Measurements from ENCODE around the gene BCAR1.

The BCAR1 gene

DNA sequence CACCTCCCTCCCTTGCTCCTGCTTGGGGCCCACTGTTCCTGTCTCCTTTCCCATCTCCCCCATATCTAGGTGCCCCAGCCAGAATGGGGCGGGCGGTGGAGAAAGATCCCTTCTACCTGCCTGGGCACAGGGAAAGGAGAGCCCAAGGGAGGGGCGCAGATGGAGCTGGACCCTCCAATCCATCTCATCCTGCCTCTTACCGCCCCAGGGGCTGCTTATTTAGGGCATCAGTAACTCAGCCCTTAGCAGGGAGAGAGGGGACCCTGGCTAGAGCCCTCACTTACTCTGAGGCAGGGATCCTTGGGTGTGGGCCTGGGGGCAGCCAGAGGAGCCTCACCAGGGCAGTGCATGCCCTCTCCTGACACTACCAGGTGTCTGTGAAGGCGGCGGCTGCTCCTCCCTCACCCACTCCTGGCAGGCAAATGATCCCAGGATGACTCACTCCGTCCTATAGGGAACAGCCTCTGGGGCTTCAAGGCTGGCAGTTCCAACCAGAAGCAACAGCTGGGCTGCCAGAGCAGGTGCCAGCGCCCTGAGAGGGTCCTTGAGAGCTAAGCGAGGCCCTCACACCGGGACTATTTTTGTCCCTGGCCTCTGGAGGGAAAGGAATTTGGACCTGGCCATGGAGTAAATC is 16.3 kb upstream of the BCAR1 start:
- FAIRE-seq = no peak

DNA sequence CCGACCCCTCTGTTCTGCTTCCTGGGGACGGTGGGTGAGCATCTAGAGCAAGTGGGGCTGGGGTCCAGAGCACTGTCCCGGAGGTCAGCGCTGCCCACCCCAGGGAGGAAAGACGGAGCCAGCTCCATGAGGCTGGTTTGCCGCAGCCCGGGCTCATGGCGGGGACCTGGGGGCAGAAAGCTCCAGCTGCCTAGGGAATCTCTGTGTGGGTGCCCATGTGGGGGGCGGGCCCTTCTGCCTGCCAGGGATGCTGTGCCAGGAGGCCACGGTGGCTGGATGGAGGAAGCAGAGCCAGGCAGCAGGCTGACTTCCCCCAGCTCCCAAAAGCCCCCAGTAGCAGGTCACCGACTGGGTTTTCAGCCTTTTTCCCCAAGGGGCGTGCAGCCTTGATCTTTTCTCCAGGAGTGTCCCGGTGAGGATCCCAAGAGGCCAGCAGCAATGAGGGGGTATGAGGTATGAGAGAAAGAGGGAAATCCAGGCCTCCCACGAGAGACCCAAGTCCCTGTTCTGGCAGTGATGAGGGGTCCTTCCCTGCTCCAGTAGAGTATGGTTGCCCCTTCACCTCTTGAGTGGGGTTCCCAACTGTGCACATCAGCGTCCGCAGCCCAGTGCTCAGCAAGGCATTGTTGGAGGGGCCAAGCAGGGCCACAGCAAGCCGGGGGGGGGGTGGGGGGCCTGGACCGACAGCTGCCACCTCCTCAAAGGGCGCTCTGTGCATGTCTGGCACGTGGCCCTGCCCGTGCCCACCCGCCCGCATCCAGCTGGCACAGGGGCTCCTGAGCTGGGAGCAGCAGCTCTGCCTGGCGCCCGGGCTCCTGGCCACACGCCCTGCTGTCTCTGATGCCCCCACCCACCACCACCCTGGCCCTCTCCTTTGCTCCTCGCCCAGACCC is 15.6 kb upstream of the BCAR1 start:
- no peak for FAIRE-seq

DNA sequence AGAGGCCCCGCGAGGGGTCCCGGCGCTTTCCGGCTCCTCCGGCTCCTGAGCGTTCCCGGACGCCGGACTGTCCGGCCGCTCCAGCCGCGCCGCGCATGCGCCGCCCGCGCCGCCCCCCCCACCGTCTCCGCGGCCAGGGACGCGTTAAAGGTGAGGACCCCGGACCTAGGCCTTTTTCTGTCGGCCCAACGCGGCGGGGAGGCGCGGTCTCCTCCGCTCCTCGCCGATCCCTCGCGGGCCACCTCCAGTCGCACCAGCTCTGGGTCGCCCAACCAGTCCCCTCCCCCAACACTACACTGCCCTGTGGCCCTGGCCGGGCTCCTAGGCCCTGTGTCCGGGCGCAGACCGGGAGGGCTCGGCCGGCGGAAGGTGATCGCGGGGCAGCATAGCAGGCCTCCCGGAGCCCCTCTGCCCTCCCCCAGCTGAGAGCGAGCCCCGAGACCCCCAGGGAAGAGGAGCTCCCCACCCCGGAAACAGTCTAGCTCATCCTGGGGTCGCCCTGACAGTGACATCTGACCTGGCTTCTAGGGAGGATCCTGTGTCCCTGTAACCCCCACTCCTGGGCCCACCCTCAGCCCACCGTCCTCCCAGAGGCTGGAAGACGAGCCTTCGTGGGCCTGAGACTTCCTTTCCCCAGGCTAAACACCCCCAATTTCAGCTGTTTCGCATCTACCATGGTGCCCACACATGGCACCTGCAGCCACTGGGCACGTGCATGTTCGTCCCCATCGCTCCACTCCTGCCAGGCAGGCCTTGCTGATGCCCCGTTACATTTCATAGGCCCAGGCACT is 14.7 kb upstream of the BCAR1 start:
- FAIRE-seq = no peak

DNA sequence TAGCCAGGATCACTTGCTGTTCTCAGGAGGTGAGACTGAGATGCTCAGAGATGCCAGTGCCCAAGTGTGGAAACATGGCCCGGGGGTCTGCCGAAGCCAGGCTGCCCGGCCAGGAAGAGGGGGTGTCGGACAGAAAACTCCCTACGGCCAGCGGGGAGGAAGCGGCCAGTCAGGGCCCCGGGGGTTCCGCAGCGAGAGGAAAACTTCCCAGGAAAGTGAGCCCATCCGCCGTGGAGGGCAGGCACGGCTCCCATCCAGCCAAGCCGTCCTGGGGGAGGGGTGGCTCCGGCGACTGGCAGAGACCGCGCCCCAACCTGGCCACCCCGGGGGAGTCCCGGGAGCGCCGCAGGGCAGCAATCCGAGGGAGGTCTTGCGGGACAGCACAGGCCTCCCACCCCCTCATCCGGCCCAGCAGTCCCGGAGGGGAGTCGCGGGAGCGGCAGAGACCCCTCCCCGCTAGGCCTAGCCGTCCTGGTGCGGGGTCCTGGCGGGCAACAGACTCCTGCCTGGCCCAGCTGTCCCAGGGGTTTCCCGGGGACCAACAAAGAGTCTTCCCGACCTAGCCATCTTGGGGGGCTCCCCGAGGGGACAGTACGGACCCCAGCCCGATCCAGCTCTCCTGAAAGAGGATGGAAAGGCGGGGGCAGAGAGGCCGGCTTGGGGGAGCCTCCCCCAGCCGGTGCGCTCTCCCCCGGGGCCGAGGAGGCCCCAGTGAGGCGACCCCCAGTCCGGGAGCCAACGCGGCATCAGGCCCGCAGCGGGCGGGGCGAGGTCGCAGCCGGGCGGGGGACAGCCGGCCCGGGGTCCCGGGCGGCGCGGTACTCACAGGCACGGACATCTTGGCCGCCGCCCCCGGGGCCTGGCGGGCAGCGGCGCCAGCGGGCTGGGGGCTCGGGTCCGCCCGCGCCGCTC is 13.8 kb upstream of the BCAR1 start:
- FAIRE-seq = no peak

DNA sequence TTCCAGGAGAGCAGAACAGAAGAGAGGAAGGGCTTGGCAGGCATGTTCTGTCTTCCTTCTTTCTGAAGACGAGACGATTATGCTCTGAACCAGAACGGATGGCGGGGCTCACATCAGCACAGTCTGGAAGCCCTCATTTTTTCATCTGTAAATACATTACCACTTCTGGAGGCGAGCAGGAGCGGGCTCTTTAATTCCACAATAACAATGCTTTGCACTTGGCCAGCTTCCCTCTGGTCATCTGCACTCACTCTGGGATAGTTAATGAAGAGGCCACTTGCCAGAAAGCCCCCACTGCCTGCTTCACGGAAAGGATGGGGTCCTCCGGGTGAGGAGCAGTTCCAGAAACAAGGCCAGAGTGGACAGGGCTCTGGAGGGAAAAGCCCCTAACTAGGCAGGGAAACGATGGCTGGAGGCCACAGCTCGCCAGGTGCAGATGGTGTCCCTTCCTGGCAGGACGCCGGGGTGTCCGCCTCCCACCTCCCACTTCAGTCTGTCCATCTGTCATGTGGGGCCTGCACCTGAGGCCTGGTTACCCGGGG is 13.1 kb upstream of the BCAR1 start:
- FAIRE-seq = no peak

DNA sequence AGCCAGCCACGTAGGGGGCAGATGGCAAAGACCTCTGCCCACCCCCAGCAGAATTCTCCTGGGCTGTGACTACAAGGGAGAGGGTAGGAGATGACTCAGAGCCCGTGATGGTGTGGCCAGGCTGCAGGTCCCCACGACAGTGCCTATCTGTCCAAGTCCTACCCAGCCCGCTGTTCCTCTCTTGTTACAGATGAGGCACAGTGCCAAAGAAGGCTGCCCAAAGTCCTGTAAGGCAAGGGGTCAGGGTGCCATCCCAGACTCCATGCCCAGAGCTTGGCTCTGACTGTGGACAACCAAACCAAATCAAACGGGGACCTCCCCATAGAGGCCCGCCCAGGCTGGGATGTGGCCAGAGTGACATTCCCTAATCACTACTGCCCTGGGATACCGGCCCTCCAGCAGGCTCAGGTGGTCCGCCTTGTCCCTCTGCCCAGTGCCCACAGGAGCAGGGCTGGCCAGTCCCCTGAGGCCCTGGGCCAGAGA is 12.6 kb upstream of the BCAR1 start:
- FAIRE-seq = no peak

DNA sequence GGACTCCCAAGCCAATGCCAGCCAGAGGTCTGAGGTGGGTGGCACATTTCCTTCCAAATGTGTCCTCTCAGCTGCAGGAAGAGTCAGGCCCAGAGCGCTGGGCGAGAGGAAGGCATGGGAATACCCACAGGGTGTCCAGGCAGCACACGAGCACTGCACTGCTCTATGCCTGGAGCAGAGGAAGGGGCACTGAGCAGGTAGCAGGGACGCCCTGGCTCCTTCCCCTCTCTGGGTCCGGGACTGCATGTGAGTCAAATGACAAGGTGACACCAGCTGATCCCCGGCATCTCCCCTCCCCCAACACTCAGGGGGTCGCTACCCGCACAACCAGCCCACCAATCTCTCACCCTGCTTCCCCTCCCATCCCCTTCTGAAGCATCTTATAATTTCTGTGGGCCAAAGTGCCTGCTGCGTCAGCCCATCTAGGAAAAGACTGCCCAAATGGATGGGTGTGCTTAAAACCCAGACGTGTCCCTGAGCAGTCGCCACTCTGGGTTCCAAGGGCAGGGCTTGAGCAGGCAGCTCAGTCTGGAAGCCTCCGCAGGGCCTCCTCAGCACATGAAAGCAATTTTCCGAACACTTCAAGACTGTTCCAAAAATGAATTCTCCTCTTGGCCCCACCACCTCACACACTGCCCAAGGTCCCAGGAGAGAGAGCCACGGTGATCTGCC is 12.0 kb upstream of the BCAR1 start:
- no peak for FAIRE-seq

DNA sequence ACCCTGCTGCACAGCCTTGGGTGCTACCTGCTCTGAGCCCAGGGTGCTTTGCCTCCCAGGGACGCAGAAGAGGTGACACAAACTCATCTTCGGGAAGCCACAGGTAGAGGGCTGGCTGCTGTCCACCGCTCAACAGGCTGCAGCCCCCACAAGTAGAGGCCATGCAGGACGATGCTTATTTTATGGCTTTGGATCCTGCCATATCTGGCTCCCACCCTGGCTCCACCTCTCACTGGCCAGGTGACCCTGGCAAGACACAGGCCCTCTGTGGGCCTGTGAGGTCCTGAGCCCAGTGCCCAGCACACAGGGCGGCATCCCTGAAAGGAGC is 11.3 kb upstream of the BCAR1 start:
- no peak for FAIRE-seq

DNA sequence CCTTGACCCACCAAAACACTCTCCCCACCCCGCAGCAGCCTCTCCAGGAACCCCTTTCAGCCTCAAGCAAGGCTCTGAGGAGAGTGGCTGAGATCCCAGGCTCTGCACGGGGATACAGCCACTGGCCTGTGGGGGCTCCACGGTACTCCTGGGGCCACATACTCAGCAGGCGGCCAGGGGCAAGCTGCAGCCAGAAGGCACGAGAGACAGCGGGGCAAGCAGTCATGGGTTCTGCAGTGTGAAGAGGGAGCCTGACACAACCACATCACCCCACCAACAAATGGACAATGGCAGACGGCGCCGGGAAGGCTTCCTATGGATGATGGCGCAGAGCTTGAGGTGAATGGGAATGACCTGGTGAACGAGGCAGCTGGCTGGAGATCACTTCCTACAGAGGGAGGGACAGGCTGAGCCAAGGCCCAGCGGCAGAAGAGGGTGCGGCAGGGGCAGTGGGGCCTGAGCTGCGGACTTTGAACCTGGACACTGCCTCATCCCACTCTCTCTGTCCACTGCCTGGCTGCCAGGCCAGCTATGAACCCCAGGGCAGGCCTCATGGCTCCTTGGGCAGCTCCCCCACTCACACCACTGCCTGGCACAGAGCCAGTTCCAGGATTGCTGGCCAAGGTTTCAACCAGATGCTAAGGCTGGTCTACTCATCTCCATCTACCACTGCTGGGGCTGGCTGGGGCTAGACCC is 10.8 kb upstream of the BCAR1 start:
- FAIRE-seq = no peak

DNA sequence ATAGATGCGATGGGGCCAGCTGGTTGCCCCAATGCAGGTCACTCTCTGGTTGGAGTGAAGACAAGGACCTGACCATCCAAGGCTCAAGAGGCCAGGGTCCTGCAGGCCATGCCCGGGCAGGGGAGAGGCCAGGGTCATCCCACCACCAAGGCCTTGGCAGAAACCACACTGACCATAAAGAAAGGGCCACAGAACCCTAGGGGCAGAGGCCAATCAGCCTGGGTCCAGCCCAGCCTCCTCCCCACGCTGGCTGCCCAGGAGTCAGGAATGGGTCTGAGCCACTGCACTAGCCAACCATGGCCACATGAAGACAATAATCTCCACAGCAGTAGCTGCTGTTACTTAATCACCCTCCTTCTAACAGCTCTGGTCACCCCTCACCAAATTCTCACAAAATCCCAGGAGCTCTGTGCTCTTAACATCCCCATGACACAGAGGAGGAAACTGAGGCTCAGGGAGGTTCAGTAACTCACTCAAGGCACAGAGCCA is 10.2 kb upstream of the BCAR1 start:
- no peak for FAIRE-seq

DNA sequence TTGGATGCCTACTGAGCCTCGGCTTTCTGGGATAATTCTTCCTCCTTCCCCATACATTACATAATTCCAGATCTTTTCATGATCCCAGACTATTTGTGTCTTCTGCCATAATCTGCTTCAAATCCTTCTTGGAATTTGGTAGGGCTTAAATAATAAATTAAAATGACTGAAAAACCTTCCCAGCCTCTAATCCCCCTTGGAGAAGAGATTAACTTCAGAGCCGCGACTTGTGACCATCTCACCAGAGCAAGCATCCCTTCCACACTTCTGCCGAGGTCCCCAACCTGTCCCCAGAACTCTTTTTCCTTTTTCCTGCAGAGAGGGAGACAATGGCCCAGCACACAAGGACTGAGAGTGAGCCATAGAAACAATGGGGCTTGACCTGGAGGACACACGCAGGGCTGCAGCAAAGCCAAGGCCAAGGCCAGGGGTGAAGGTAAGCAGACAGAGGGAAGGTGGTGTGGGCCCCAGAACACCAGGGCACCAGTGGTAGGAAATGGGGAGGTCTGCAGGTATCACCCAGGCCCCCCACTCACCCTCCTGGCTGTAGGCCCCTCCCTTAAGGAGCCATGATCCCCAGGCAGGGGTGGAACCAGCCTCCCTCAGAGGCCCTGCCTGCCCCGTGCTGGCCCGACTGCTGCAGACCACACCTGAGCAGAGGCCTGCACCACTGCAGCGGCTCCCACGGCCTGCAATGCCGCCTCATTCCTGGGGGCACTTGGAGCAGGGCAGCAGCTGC is 9.6 kb upstream of the BCAR1 start:
- FAIRE-seq = no peak

DNA sequence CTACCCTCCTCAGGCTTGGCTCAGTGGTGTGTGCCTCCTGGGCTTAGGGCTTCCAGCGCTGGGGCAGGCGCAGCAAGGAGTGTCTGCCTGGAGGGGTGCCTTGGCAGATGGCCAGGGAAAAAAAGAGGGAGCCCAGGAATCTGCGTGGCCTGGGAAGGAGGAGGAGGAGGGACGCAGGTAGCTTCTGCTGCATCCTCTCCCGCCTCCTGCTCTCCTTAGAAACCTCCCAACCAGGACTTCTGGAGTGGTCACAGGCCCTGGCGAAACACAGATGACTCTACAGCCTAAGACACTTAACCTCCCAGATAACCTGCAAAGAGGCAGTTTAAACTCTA is 7.3 kb upstream of the BCAR1 start:
- FAIRE-seq = no peak

DNA sequence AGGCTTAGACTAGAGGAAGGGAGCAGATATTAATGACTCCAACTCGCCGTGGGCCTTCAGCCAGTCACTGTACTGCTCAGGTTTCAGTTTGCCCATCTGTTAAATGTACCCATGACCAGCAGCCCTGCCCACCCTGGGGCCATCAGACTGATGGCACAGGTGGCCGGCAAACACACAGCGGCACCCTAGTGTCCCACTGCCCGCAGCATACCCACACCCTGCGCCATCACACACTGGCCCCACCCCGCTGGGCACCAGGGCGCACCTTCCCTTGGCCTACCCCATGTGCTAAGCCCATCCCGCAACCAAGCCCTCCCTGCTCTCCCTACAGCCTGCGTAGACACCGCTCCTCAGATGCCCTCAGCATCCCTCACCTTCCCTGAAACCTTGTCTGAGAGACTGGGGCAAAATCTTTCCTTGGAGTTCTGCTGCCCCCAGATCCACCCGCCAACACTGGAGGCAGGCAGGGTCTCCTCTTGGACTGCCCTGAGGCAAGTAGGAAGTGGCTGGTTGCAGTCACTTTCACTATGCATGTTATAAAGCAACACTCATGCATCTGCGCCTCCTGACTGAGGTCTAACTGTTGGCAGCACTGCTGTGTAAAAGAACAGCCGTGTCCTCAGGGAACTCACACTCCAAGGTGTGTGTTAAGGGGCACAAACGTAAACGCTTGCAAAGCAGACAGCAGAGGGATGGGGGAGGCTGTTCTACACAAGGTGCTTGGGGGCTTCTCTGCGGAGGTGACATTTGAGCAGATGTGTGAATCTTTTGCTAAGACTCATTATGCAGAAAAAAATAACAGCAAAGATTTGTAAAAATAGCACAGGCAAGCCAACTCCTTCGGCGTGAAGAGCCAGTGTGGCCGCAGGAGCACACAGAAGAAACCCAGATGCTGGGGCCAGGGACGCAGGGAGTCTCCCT is 6.7 kb upstream of the BCAR1 start:
- no peak for FAIRE-seq

DNA sequence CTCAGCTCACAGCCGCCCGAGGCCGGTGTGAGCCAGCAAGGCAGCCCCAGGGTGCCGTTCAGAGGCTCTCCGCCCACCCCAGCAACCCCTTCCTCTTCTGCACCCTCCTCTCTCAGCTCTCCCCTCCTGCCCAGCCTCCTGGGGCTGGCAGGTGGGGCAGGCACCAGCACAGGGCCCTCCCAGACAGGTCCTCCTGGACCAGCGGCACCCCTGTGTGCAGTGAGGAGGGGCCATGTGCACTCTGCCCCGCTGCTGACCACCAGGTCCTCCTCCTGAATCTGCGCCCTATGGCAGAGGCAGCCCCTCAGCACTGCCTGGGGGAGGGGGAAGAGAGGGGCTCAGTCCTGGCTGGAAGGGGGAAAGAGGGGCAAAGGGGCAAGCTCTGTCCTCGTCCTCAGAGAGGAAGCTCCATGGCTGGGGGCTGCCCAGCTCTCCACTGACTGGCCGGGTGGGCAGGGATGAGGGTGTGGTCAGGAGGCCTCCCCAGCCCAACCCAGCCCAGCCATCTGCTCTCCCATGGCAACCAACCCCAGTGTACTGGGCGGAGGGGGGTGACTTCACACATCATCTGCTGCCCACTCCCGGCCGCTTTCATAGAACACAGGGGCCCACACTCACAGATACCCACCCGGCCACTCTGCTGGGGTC is 5.4 kb upstream of the BCAR1 start:
- no peak for FAIRE-seq

DNA sequence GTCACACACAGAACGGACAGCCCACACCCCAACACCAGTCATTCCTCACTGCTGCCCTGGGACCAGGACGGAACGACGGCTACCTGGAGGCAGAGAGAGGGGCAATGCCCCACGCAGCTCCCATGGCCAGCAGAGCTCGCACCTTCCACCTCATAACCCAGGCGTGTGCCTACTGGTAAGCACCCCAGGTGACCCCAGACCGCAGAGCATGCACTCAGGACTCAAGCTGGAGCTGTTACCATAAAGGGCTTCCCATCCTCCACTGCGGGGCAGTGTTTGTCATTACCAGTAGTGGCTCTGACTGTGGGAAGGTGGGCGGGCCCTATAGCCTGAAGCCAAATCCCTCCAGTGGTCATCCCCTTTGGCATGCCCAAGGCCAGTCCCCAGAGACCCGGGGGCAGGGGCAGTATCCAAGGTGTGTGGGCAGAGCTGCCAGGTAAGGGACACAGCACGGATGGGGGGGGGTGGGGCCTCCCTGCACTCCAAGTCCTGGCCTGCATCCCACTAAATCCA is 4.7 kb upstream of the BCAR1 start:
- no peak for FAIRE-seq

DNA sequence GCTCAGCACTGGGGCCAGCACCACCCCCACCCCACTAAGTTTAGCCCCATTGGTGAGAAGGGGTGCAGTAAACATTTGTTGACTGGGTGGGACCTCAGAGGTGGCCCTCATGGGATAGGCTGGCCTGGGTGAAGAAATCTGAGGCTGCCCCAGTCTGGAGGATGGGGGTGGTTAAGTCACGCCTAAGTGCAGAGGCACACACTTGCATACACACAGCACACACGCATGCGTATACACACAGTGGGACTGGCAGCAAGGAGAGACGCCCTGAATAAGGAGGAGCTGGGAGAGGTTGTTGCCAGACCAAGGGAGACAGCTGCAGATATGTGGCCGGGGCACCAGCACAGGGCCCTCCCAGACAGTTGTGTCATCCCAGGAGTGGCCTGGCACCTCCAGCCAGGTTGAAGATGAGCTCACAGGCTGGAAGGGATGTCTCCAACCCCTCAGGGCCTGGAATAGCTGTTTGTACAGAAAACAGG is 3.0 kb upstream of the BCAR1 start:
- peak; percentile 96 for FAIRE-seq

DNA sequence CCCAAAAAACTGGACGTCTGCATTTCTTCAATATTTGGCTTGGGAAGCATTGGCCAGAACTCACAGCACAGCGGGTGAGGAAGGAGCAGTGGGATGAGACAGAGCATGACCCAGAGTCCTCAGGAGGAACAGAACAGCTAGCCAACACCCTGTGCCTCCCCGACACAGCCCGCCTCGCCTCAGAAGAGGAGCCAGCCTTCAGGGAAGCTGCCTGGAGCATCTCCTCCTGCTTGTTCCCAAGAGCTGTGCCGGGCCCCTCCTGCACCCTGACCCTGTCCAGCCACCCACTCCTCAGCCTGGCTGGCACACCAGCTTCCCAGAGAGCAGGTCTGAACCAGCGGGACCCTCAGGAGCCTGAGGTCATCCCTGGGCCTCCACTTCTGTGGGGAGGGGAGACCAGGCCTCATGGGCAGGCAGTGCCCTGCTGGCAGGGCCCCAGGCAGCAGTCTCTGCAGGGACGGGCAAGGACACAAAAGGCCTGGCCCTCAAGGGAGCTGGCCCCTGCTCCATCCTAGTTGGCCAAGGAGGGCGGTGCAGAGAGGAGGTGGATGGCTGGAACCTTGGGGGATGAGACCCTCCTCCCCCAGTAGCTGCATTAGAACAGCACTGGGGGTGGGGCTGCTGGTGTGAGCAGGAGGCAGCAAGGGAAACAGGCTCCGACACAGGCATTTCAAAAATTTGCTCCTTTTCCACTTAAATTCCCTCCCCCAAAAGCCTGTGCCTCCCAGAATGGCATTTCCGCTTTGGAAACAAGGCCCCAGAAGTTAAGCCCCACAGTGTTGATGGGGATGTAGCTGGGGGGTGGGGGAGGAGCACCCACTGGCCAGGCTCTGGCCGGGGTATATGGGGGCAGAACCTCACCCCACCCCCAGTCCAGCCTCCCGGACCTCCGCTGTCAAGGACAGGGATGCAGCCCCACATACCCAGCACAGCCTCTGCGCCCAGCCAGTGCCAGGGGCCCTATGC is 1.8 kb upstream of the BCAR1 start:
- peak; percentile 82 for FAIRE-seq
